Skeletal muscle cell (primary cell): Measurements from ENCODE around the gene RPLP2.

Experiments
- DNase-seq: peaks from one replicate; pipeline ENCODE4 v3.0.0-alpha.2; 2010; ENCODE audit warnings: low read depth
- H3K4me3 ChIP-seq: 2 replicates; pipeline ENCODE4 v1.5.1; 2011; ENCODE audit warnings: low read depth, mild to moderate bottlenecking, control low read depth, low read length, moderate library complexity

The RPLP2 gene

GRCh38 chr11:800473-800872 lies 9.3 kb upstream of the RPLP2 start:
- no peak for DNase-seq
- H3K4me3 ChIP-seq: no peak overlapping the region

DNA sequence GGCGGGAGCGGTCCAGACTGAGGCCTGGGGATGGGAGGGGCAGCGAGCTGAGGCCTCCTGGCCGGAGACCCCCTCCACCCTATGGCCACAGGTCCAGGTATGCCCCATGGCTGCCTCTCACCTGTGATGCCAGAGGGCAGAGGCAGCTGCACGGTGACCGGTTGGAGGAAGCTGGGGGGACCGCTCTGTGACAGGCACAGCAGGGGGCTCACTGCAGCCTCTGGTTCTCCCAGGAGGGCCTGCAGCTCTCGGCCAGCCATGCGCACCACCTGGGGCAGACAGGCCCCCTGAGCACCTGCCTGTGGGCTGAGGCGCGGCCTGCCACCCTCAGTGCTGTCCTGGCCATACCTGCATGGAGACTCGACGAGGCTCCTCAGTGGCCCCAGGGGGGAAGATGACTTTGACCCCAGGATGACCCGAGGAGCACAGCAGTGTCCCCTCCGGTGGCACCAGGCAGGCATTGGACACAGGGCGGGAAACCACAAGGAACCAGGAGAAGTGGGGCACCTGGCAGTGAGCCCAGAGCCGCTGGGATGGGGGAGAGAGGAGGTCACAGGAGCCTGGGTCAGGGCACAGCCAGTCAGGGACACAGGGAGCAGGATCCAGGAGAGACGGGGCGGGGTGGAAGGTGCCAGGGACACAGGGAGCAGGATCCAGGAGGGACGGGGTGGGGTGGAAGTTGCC lies 8.5 kb upstream of the RPLP2 start:
- no peak overlapping the region for H3K4me3 ChIP-seq
- no peak for DNase-seq

- DNase-seq: no peak
Measured at GRCh38 chr11:802018-802617, 7.6 kb upstream of the RPLP2 start.

DNA sequence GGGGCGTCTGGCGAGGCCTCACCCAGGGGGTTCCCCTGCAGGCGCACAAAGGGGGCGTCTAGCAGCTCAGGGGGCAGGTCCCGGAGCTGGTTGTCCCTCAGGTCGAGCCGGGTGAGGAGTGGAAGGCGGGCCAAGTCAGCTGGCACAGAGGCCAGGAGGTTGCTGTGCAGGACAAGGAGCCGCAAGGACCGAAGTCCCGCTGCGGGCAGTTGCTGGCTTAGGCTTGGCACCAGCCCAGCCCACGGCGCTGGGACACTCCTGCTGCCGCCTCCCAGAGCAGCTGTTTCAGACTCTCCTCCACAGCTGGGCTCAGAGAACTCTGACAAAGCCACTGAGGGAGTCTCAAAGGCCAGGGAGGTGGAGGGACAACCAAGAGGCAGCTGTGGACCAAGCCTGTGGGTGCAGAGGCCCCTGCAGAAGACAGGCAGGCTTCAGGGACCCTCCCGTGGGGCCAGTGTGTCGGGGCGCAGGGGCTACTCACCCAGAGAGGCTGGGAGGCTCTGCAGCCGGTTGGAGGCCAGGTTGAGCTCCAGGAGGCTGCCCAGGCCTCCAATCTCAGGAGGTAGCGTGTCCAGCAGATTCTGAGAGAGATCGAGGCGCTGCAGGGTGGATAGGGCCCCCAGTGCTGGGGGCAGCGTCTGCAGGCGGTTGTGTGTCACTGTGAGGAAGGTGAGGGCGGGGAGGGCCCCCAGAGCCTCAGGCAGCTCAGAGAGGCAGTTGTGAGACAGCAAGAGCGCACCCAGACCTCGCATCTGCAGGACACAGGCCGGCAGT lies 6.9 kb upstream of the RPLP2 start:
- H3K4me3 ChIP-seq: peak overlapping the region; percentile 75
- no peak for DNase-seq

More at GRCh38 chr11:802018-802617, 7.6 kb upstream of the RPLP2 start:
- no peak overlapping the region for H3K4me3 ChIP-seq

GRCh38 chr11:803467-803742 lies 6.4 kb upstream of the RPLP2 start:
- H3K4me3 ChIP-seq: peak overlapping the region; percentile 75
- DNase-seq: no peak

- peak overlapping the region; percentile 75 for H3K4me3 ChIP-seq
- no peak for DNase-seq
Measured at GRCh38 chr11:803770-804598, 5.8 kb upstream of the RPLP2 start.

DNA sequence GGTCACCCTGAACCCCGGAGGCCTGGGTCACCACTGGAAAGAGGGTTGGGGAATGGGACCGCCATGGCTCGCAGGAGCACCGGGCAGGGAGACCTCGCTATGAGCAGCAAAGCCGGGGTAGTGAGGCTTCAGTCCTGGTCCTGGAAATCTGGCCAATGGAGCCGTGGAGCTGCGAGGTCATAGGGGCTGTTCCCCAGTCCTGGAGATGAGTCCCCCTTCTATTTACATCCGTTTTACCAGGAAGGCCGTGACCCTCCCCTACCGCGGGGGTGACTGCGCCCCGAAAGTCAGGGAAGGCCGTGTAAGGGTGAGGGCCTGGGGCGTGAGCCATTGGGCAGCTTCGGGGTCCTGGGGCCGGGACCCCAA lies 5.2 kb upstream of the RPLP2 start:
- peak overlapping the region; percentile 75 for H3K4me3 ChIP-seq
- DNase-seq: no peak

GRCh38 chr11:808427-809286 lies 1.1 kb upstream of the RPLP2 start:
- no peak for DNase-seq
- peak overlapping the region; percentile 97 for H3K4me3 ChIP-seq

DNA sequence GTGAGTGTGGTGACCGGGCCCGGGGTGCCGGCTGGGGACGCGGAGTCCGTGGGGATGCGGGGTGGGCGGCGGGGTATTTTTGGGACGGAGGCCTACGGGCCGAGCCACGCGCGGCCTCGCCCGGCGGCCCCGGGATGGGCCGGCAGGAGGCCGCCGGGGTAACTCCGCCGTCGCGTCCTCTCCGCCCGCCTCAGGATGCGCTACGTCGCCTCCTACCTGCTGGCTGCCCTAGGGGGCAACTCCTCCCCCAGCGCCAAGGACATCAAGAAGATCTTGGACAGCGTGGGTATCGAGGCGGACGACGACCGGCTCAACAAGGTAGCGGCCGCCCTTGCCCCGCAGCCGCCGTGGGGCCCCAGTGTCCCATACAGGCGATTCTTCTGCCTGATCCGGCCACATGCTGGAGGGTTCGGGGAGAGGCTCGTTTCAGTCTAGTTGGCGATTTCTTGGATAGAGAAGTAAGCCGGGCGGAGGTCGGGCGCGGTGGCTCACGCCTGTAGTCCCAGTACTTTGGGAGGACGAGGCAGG lies 337 bp downstream of the RPLP2 start:
- H3K4me3 ChIP-seq: peak overlapping the region; percentile 97
- no peak for DNase-seq

DNA sequence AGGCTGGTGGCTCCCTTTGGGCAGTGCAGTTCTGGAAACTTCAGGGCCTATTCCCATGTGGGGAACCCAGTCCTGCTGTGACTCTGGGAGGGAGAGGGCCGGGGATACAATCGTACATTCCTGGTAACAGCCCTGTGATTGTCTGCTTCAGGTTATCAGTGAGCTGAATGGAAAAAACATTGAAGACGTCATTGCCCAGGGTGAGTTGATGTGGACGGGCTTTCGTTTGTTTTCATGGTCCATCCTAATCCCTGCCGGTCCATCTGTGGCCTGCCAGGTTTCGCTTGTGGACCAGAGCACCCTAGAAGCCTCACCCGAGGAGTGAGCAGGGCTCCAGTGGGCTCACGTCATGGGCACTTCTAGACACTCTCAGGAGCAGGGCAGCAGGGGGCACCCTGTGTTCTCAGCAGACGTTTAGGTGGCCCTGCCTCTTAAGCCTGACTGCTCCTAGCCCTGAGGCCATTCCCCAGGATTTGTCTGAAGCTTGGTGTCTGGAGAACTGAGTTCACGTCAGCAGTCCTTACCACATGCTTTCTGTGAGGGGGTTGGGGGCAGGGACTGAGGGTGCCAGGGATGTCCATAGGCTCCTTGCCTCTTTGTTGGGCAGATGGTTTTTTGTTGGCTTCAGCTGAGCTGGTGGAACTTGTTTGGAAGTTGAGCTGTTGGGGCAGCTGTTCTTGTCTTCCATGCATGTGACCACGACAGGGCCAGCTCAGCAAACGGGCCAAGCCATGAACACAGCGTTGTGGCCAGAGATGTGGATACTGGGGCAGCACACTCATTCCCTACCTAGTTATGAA lies 1.9 kb downstream of the RPLP2 start:
- peak overlapping the region; percentile 97 for H3K4me3 ChIP-seq
- DNase-seq: no peak

GRCh38 chr11:812390-812789 lies 2.6 kb downstream of the RPLP2 start:
- H3K4me3 ChIP-seq: no peak overlapping the region
- DNase-seq: no peak

DNA sequence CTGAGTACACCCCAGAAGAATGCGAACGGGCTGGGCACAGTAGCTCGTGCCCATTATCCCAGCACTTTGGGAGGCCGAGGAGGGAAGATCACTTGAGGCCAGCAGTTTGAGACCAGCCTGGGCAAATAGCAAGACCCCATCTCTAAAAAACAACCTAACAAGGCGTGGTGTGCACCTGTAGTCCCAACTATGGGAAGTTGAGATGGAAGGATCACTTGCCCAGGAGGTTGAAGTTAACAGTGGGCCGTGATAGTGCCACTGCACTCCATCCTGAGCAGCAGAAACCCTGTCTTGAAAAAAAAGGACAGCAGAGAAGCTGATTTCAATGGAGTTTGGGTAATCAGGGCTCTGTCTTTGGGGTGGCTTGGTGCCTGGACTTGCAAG lies 3.3 kb downstream of the RPLP2 start:
- no peak overlapping the region for H3K4me3 ChIP-seq
- DNase-seq: no peak

- no peak for DNase-seq
- no peak overlapping the region for H3K4me3 ChIP-seq
Measured at GRCh38 chr11:813456-814096, 3.8 kb downstream of the RPLP2 start.

GRCh38 chr11:815675-816432 lies 6.1 kb downstream of the RPLP2 start:
- DNase-seq: no peak
- H3K4me3 ChIP-seq: no peak overlapping the region

DNA sequence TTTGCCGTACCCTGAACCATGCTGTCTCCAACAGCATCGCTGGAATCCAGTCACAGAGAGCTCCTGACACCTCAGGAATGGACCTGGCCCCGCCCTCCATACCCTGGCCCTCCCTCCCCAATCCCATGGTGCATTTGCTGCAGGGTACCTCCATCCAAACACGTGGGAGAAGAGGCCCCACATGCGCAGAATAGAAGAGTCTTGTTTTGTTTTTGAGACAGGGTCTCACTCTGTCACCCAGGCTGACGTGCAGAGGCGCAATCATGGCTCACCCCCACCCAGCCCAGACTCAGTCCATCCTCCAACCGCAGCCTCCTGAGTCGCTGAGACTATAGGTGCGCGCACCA lies 6.6 kb downstream of the RPLP2 start:
- no peak for DNase-seq
- no peak overlapping the region for H3K4me3 ChIP-seq

DNA sequence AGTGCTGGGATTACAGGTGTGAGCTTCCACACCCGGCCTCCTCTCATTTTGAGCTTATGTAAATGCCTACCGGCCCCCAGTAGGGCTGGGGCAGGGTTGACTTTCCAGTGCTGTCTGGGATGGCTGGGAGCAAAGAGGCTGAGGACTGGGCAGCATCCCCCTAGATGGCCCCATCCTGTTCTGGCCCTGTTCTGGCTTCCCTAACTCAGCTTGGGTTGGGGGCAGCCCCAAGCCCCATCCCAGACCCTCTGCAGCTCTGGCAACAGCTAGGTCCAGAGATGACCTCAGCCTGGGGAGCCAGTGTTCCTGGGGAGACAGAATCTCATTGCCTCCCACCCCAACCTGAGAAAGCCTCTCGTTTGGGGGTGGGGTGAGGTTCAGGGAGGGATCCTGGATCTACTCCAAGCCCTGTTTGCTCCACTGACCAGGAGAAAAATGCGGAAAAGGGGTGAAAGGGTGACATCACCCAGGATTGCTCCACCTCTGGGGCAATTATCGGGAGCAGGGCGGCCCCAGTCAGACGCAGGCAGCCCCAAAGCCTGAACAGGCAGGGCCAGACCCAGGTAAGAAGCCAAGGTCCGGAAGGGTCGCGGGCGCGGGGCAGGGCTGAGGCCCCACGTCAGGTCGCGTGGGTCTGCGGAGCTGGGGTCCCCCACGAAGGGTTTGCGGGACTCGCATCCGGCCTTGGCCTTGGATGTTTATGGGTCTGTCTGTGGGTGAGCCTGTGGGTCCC lies 8.8 kb downstream of the RPLP2 start, which contains the start of gene PNPLA2:
PNPLA2 (plus strand) TSS at position 519 of the 733 bp plus-strand sequence. CDS start 805 bp downstream, outside the sequence.
- peak within 1 kb of the TSS; percentile 75 for H3K4me3 ChIP-seq
- no peak for DNase-seq
